ENCODE data around the gene ADAP2.
"Not testable (repeated sequence)": the region's sequence is repeated elsewhere in the genome, so short reads cannot be mapped to it uniquely, and the experiment has no call there.

ADAP2 gene

DNA sequence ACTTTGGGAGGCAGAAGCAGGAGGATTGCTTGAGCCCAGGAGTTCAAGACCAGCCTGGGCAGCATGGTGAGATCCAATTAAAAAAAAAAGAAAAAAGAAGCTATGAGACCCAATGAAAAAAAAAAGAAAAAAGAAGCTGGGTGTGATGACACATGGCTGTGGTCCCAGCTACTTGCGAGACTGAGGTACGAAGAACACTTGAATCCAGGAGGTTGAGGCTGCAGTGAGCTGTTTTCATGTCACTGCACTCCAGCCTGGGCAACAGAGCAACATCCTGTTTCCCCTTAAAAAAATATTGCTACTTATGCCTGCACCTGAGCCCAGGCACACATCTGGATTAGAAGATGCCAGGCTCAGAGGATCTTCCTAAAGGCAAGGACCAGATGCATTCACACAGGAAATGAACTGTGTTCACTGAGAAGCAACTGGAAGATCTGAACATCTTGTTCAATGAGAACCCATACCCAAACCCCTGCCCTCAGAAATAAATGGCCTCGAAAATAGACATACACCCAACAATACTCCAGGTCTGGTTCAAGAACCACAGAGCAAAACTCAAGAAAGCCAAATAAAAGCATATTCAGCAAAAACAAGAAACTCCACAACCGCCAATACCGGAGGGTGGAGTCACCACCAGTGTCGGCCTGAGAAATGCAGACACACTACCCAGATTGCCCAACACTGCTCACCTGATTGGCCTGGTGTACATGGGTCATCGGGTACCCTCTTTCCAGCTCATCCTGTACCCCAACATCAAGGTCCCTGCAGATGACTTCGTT, 53.5 kb downstream of the ADAP2 start:
- no peak for DNase-seq

DNA sequence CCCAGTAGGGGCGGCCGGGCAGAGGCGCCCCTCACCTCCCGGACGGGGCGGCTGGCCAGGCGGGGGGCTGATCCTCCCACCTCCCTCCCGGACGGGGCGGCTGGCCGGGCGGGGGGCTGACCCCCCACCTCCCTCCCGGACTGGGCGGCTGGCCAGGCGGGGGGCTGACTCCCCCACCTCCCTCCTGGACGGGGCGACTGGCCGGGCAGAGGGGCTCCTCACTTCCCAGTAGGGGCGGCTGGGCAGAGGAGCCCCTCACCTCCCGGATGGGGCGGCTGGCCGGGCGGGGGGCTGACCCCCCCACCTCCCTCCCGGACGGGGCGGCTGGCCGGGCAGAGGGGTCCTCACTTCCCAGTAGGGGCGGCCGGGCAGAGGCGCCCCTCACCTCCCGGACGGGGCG, 58.2 kb downstream of the ADAP2 start:
- DNase-seq: not testable (repeated sequence)

DNA sequence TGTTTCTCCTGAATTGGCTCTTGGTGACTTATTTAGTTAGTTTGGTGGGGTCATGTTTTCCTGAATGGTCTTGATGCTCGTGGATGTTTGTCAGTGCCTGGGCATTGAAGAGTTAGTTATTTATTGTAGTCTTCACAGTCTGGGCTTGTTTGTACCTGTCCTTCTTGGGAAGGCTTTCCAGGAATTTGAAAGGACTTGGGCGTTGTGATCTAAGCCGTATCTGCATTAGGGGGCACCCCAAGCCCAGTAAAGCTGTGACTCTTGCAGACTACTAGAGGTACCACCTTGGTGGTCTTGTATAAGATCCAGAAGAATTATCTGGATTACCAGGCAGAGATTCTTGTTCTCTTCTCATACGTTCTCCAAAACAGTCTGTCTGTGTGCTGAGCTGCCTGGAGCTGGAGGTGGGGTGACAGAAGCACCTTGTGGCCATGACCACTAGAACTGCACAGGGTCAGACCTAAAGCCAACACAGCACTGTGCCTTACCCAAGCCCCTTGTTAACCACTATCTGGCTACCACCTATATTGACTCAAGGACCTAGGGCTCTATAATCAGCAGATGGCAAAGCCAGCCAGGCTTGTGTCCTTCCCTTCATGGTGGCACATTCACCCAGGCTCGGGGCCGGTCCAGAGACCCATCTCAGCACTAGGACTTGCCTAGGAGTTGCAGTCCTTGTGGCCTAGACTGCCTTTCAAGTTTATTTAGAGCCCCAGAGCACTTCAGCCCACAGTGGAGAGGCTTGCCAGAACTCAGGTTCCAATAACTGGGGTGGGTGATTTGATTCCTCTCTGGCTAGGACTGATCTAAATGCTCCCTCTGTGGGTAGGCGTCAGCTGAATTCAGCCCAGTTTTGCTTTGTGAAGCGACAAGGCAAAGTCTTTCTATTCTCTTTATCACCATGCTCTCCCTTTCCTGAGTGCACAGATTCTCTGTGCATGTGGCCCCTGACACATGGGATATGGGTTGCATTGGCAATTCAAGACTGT, 60.1 kb downstream of the ADAP2 start:
- no peak for DNase-seq

DNA sequence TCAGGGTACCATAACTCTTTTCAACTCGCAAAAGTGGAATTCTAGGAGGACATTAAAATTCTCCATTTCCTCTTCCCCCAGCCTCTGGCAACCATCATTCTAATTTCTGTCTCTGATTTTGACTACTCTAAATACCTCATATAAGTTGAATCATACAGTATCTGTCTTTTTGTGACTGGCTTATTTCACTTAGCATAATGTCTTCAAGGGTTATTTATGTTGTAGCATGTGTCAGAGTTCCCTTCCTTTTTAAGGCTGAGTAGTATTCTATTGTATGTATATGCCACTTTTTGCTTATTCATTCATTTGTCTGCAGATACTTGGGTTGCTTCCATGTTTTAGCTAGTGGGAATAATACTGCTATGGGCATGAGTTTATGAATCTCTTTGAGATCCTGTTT, 61.1 kb downstream of the ADAP2 start:
- no peak for DNase-seq

DNA sequence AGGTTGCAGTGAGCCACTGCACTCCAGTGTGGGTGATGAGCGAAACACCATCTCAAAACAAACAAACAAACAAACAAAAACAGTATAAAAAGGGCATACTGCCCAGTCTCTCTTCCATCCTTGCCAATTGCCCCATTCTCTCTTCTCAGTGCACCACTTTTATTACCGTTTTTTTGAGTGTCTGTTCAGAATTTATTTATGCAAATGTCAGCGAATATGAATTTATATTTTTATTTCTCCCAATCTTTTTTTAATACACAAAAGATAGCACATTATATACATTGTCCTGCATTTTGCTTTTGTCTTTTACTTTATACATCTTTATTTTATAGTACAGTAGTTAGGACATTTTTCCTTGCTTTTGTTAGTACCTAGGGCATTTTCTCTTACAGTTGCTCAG, 68.7 kb downstream of the ADAP2 start:
- no peak for DNase-seq

DNA sequence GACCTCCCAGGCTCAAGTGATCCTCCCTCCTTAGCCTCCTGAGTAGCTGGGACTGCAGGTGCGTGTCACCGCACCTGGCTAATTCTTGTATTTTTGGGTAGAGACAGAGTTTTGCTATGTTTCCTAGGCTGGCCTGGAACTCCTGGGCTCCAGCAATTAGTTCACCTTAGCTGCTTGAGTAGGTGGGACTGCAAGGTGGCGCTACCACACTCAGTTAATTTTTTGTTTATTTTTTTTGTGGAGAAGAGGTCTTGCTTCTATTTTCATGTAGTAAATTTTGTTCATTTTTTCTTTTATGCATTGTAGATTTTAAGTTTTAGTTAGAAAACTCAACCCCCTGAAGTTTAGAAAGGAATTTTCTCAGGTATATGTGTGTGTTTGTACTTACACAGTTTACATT, 70.8 kb downstream of the ADAP2 start:
- no peak for DNase-seq

DNA sequence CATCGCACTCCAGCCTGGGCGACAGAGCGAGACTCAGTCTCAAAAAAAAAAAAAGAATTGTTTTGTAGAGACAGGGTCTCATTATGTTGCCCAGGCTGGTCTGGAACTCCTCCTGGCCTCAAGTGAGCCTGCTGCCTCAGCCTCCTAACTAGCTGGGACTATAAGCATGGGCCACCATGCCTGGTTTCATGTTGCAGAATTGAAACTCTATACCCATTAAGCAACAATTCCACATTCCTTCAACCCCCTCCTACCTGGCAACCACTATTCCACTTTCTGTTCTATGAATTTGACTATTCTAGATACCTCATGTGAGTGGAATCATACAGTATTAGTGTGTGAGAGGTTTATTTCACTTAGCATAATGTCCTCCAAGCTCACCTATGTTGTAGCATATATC, 73.6 kb downstream of the ADAP2 start:
- no peak for DNase-seq

DNA sequence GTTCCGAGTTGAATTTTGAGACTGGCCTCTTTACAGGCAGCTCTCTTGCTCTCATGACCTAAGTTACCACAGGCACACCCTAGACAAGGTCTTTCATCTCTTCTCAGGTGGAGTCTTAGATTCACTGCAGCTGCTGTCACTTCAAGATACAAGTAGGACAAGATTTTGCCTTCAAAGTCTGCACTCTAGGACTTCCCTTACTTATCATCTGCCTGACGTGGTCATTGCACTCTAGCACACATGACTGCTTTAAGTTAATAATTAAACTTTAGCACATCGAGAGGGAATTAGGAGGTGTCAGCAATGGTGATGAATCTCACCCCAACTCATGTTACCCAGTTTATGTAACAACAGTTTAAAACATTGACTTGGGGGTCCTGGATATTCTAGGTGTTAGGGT, 74.7 kb downstream of the ADAP2 start:
- no peak for DNase-seq

DNA sequence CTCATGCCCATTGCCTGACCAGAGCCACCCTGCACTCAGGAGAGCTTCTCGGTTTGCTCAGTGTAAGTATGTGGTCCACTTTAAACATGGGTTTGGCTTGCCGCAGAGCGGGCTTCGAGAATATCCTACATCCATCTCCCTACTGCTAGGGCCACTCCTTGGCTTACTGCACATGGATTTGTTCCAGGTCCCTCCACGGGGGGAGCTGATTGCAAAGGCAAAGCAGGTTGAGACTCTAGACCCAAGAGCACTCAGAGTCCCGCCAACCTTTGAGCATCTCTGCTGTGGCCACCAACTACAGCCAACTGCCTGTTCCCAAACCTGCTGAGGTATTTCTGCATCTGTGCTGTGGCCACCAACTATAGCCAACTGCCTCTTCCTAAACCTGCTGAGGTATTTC, 75.5 kb downstream of the ADAP2 start:
- no peak for DNase-seq

DNA sequence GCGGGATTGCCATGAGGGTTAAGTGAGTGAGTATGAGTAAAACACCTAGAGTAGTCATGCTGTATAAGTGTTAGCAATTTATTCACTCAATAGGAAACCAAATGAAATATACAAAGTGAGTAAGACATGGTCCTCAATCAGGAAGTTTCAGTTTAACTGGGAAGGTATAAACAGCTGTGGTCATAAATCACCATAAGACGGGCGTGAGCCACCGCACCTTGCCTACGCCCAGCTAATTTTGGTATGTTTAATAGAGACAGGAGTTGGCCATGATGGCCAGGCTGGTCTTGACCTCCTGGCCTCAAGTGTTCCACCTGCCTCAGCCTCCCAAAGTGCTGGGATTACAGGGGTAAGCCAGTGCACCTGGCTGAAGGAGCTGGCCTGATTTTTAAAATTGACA, 76.1 kb downstream of the ADAP2 start:
- no peak for DNase-seq

DNA sequence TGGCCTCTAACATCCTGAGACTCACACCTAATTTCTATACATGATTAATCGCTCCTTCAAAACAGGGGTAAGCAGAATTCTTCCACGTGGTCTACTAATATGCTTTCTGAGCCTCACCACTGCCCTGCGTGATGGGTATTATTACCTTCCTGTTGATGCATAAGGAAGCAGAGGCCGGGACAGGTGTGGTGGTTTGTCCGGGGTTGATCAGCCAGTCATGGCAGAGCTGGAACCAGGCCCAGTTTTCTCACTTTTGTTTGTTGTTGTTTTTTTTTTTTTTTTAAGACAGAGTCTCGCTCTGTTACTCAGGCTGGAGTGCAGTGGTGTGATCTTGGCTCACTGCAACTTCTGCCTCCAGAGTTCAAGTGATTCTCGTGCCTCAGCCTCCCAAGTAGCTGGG, 80.3 kb downstream of the ADAP2 start:
- no peak for DNase-seq

DNA sequence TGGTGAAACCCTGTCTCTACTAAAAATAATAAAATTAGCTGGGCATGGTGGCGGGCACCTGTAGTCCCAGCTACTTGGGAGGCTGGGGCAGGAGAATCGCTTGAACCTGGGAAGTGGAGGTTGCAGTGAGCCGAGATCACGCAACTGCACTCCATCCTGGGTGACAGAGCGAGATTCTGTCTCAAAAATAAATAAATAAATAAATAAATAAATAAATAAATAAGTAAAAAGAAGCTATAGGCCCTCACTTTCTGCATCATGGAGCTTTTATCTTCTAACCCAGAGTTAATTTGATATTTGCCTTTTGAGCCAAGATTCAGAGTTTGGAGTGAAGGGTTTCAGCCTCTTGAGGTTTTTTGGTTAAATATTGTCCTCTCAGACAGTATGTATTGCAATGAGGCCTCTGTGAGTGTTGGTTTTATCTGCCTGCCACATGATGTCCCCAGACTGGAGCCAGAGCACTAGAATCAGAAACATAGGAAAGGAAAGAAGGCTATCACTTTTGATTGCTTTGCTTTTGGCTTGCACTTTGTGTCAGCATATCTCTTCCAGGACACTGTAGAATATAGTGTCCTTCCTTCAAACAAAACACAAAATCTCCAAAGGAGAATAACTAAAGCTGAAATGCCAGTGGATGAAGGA, 81.6 kb downstream of the ADAP2 start:
- DNase-seq: no peak

DNA sequence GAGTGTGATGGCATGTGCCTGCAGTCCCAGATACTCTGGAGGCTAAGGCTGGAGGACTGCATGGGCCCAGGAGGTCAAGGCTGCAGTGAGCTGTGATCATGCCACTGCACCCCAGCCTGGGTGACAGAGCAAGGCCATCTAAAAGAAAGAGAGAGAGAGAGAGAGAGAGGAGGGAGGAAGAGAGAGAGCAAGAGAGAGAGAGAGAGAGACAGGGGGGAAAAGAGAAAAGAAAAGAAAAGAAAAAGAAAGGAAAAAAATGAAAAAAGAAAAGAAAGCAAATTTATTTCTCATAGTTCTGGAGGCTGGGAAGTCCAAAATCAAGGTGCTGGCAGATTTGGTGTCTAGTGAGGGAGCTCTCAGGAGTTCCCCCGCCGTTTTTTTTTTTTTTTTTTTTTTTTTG, 82.4 kb downstream of the ADAP2 start:
- no peak for DNase-seq

DNA sequence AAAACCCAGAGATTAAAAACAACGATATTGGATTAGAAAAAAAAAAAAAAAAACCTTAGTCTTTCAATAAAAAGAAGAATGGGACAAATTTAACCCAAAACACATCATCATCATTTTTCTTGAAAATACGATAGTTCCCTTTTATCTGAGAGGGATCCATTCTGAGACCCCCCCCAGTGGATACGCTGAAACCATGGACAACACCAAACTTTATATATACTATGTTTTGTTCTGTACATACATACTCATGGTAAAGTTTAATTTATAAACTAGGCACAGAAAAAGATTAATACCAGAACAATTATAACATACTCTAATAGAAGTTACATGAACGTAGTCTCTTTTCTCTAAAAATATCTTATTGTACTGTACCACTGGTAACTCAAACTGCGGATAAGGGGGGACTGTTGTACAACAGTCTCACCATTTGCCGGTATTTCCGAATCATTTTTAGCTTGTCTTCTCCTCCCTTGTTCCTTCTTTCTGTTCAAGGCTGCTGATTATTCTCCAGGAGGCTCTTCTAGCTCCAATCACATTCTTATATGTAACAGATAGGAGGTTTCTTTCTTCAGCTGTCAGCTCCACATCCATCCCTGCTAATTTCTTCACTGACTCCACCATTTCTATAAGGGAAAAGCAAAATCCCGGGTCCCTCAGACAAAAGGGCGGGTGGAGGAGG, 86.1 kb downstream of the ADAP2 start:
- no peak for DNase-seq

DNA sequence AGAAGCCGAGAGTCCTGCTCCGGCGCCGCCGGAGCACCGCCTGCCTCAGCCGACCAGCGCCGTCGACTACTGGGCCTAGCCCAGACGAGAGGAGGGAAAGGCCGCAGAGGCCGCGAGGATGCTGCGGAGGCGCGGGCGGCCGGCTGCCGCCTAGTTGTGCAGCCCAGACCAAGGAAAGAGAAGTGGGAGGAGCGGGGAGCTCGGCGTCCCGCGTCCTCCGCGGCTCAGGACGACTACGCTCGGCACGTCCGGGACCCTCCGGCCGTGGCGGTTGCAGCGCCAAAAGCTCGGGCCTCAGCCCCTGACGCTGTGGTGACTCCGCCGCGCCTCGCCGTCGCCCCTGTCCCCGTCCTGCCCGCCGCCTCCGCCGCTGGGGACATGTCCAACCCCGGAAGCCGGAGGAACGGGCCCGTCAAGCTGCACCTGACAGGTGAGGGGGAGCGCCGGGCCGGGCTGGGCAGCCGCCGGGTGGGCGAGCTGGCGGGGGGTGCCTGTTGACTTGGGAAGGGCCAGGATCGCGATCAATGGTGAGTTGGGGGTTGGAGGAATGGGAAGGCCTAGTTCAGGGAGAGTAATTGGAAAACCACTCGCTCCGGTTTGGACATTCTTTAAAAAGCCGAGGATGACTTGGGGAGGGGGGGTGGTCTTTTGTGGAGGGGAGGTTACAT, 86.8 kb downstream of the ADAP2 start:
- no peak for DNase-seq

All from KG1 (cell line).